ENCODE results near the gene AHRR. TPM values are rescaled to one million over a fixed set of nuclear protein-coding genes. Genes with fewer than 3 reads are reported as not detected.

Gene AHRR
- total RNA-seq, 1 experiment from 2014 or later: 2.2 TPM

DNA sequence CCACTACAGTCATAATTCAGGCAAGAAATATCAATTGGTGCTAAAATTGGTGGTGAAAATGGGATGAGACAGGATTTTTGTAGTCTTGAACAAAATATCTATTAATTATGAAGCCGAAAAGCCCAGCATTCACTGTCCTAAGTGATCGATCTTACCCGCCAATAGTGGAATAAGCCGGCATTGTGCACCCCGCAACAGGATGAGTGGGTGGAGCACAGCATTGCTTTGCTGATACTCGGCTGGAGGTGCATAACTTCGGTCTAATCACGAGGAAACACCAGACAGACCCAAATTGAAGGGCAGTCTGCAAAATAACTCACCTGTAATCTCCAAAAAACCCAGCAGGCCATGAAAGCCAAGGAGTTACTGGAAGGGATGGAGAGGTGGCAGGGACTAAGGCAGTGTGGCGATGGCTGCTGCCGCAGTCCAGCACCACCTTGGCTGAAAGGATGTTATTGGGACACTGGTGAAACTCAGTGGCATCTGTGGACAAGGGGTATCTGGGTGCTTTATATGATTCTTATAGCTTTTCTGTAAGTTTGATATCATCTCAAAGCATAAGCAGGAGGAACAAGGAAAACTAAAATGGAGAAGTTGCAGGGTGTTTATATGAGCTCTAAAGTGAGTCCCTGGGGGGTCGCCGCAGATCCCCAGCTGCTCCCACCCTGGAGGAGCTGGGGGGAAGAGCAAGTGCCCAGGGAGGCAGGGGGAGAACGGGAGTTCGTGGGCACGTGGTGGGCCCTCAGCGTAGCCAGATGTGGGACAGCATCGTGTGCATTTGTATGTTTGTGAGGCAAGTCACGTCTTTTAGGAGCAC lies 45.2 kb downstream of the AHRR start:
- H2AK5ac ChIP-seq (ENCODE audit: insufficient read length, low read length): no peak overlapping the region
- H3K4me1 ChIP-seq (ENCODE audit: insufficient read depth, low read length): no peaks in the 10 kb centered on the region
- no peak overlapping the region for H3K56ac ChIP-seq (ENCODE audit: insufficient read length, low read depth, low read length)
- no peak overlapping the region for H2AFZ ChIP-seq (ENCODE audit: low read length)
- H3K4me2 ChIP-seq (ENCODE audit: insufficient read depth, insufficient read length, low read length): no peak overlapping the region
- H2BK15ac ChIP-seq (ENCODE audit: low read depth, low read length): no peak overlapping the region
- no peaks in the 10 kb centered on the region for H3K9me3 ChIP-seq (ENCODE audit: control insufficient read depth, low read depth, low read length)
- peaks cover 36% of the 10 kb centered on the region for H3K27me3 Mint-ChIP-seq (ENCODE audit: low read depth)
- no peak overlapping the region; a peak in 1 of 7 replicates for H3K27ac Mint-ChIP-seq
- H3K23me2 ChIP-seq (ENCODE audit: insufficient read length, low read depth, low read length, poor library complexity, severe bottlenecking): no peaks in the 10 kb centered on the region
- no peaks in the 10 kb centered on the region for H3K79me2 ChIP-seq (ENCODE audit: insufficient read depth, low read length)
- no peak overlapping the region for H3K4ac ChIP-seq (ENCODE audit: low read depth, low read length)
- H3K27me3 ChIP-seq (ENCODE audit: insufficient read depth, low read length): no peaks in the 10 kb centered on the region
- H3K4me3 Mint-ChIP-seq: no peak overlapping the region
- H2BK120ac ChIP-seq (ENCODE audit: low read depth, low read length, poor library complexity, severe bottlenecking): no peak overlapping the region
- H3K27ac ChIP-seq (ENCODE audit: insufficient read length, low read depth, low read length): no peak overlapping the region
- TF ChIP-seq CTCF (conservative IDR thresholded peaks at IDR 0.05): no peak
- no peaks in the 10 kb centered on the region for H4K20me1 ChIP-seq (ENCODE audit: control insufficient read depth, insufficient read depth, insufficient read length)
- H4K5ac ChIP-seq (ENCODE audit: insufficient read length, low read depth, low read length): no peak overlapping the region
- no peak overlapping the region for H3T11ph ChIP-seq (ENCODE audit: low read length)
- no peak overlapping the region for H3K14ac ChIP-seq (ENCODE audit: insufficient read depth, low read length)
- no peaks in the 10 kb centered on the region for H3K79me1 ChIP-seq (ENCODE audit: insufficient read depth, low read depth, low read length, poor library complexity, severe bottlenecking)
- H3K18ac ChIP-seq (ENCODE audit: insufficient read length, low read depth, low read length): no peak overlapping the region
- no peak overlapping the region for H2BK12ac ChIP-seq (ENCODE audit: insufficient read length, low read depth, low read length)
- DNase-seq: no peak
- no peak overlapping the region for H2BK20ac ChIP-seq (ENCODE audit: low read depth, low read length, poor library complexity, severe bottlenecking)
- peaks cover 0 to 5% of the 10 kb centered on the region in 2 experiments; a peak in 1 of 5 replicates for H3K9me3 Mint-ChIP-seq
- WGBS (ENCODE audit: extremely low coverage, insufficient read length, low lambda C conversion rate): no CpG with 5 or more reads among the region's 18 CpGs
- no peak overlapping the region for H3K23ac ChIP-seq (ENCODE audit: insufficient read length, low read depth, low read length)
- H4K91ac ChIP-seq (ENCODE audit: insufficient read length, low read depth, low read length): no peak overlapping the region
- H3K4me1 Mint-ChIP-seq: peaks cover 17 to 23% of the 10 kb centered on the region in 2 experiments
- H3K36me3 Mint-ChIP-seq (ENCODE audit: insufficient read depth in 1 of 3, low read depth in 3 of 3): no peaks in the 10 kb centered on the region
- no peak overlapping the region for H2BK5ac ChIP-seq (ENCODE audit: insufficient read length, low read length)
- H4K8ac ChIP-seq (replicated peaks; ENCODE audit: insufficient read length, low read depth, low read length): no peak overlapping the region
- H3K9ac ChIP-seq (ENCODE audit: extremely low read depth, insufficient read length, low read length): no peak overlapping the region
